LNCAP (cell line): ENCODE data around the gene ANKRD50.

ENCODE experiments used
- CTCF ChIP-seq: fragments of 450-650 bp; IDR thresholded peaks from 2 replicates; pipeline ENCODE4 v1.5.1; 2017; ENCODE audit warnings: mild to moderate bottlenecking

ANKRD50 gene

GRCh38 chr4:124745985-124746801, 33.7 kb upstream of the ANKRD50 start:
- no peak for TF ChIP-seq CTCF

GRCh38 chr4:124743711-124744110, 31.2 kb upstream of the ANKRD50 start:
- no peak for TF ChIP-seq CTCF

GRCh38 chr4:124740501-124740900, 28.0 kb upstream of the ANKRD50 start:
- no peak for TF ChIP-seq CTCF

- TF ChIP-seq CTCF: no peak
Observed at GRCh38 chr4:124738994-124739393, 26.5 kb upstream of the ANKRD50 start.

- TF ChIP-seq CTCF: no peak
Observed at GRCh38 chr4:124737619-124738018, 25.1 kb upstream of the ANKRD50 start.

GRCh38 chr4:124736526-124736925, 24.0 kb upstream of the ANKRD50 start:
- no peak for TF ChIP-seq CTCF

- no peak for TF ChIP-seq CTCF
Observed at GRCh38 chr4:124727331-124727890, 14.9 kb upstream of the ANKRD50 start.
